Measurements from ENCODE around the gene RYR2. TPM values are rescaled to one million over a fixed set of nuclear protein-coding genes. Genes with fewer than 3 reads are reported as not detected.

Gene RYR2
- total and polyA plus RNA-seq, 2 experiments from 2014 or later = not detected

DNA sequence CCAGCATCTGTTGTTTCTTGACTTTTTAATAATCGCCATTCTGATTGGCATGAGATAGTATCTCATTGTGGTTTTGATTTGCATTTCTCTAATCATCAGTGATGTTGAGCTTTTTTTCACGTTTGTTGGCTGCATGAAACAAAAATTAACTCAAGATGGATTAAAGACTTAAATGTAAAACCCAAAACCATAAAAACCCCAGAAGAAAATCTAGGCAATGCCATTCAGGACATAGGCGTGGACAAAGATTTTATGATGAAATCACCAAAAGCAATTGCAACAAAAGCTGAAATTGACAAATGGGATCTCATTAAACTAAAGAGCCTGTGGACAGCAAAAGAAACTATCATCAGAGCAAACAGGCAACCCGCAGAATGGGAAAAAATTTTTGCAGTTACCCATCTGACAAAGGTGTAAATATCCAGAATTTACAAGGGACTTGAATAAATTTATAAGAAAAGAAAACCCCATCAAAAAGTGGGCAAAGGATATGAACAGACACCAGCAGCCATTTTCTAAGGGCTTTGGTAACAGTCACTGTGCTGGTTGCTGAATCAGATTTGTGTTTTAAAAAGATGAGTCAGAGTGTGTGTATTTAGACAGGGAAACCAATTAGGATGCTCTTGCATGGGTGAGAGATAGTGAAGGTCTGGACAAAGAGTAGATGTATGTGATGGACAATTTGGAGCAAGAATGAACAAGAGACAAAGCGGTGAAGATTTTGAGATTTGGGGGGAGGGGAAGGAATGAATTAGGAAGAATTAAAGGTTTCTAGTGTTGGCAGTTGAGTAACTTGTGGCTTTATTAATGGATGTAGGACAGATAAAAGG lies 110.7 kb downstream of the RYR2 start:
- TF ChIP-seq EZH2phosphoT487 (IDR thresholded peaks at IDR 0.05; ENCODE audit: insufficient read depth, low read depth) (no peak), EZH2 (IDR thresholded peaks at IDR 0.05; ENCODE audit: insufficient read depth, poor library complexity, severe bottlenecking) (no peak)
- Histone ChIP-seq H2AFZ (no peak overlapping the region), H3K9me3 (ENCODE audit: low read depth) (no peaks in the 10 kb centered on the region), H3K4me1 (ENCODE audit: insufficient read depth) (no peaks in the 10 kb centered on the region), H4K20me1 (ENCODE audit: insufficient read depth) (no peaks in the 10 kb centered on the region), H3K27ac (no peak overlapping the region), H3K27me3 (replicated peaks; ENCODE audit: insufficient read depth) (no peaks in the 10 kb centered on the region), H3K9ac (no peak overlapping the region), H3K36me3 (ENCODE audit: low read depth) (no peaks in the 10 kb centered on the region), H3K4me2 (ENCODE audit: unreplicated experiment) (no peak overlapping the region), H3K9me2 (ENCODE audit: insufficient read depth) (no peaks in the 10 kb centered on the region), H3F3A (ENCODE audit: insufficient read depth) (no peaks in the 10 kb centered on the region), H3K79me2 (ENCODE audit: insufficient read depth) (no peaks in the 10 kb centered on the region), H3K4me3 (no peak overlapping the region)
- in situ Hi-C loops (cut with MboI) = no loop called here
- WGBS, 2 experiments (ENCODE audit: low coverage in 1 of 2, low lambda C conversion rate in 2 of 2, missing lambda C conversion rate in 2 of 2) = 29 to 36% methylated on average over 5 of the region's 5 CpGs
- no peak for DNase-seq

DNA sequence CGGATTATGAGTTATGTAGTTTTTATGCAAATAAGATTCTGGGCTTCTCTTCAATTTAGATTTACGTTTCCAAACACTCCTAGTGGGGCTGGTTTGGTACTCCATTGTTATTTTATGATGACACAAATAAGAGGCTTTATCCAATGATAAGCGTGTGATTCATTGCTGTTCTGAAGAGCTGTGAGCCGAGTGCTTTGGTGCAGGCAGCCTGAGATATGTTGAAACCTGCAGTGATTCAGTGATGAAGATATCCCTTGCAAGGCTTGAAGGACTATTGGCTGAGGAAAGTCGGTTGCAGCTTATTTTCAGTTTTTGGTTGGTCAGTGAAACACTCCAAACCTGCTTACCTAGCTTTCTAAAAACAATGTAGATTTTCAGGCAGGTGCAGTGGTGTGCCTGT lies 112.2 kb downstream of the RYR2 start:
- in situ Hi-C loops (cut with MboI) = no loop called here
- H3K36me3 ChIP-seq (ENCODE audit: low read depth) = no peaks in the 10 kb centered on the region
- no peaks in the 10 kb centered on the region for H3K27me3 ChIP-seq (replicated peaks; ENCODE audit: insufficient read depth)
- WGBS, 2 experiments (ENCODE audit: low coverage in 1 of 2, low lambda C conversion rate in 2 of 2, missing lambda C conversion rate in 2 of 2) = 22% methylated on average over 5 of the region's 5 CpGs
- no peaks in the 10 kb centered on the region for H4K20me1 ChIP-seq (ENCODE audit: insufficient read depth)
- H3K4me1 ChIP-seq (ENCODE audit: insufficient read depth) = no peaks in the 10 kb centered on the region
- no peak overlapping the region for H3K4me2 ChIP-seq (ENCODE audit: unreplicated experiment)
- no peaks in the 10 kb centered on the region for H3K9me2 ChIP-seq (ENCODE audit: insufficient read depth)
- no peak overlapping the region for H3K4me3 ChIP-seq
- no peak overlapping the region for H3K9ac ChIP-seq
- peak; percentile 9 for DNase-seq
- no peak overlapping the region for H2AFZ ChIP-seq
- H3F3A ChIP-seq (ENCODE audit: insufficient read depth) = no peaks in the 10 kb centered on the region
- no peak for TF ChIP-seq EZH2phosphoT487 (IDR thresholded peaks at IDR 0.05; ENCODE audit: insufficient read depth, low read depth)
- no peak for TF ChIP-seq EZH2 (IDR thresholded peaks at IDR 0.05; ENCODE audit: insufficient read depth, poor library complexity, severe bottlenecking)
- no peaks in the 10 kb centered on the region for H3K79me2 ChIP-seq (ENCODE audit: insufficient read depth)
- H3K9me3 ChIP-seq (ENCODE audit: low read depth) = no peaks in the 10 kb centered on the region
- no peak overlapping the region for H3K27ac ChIP-seq

DNA sequence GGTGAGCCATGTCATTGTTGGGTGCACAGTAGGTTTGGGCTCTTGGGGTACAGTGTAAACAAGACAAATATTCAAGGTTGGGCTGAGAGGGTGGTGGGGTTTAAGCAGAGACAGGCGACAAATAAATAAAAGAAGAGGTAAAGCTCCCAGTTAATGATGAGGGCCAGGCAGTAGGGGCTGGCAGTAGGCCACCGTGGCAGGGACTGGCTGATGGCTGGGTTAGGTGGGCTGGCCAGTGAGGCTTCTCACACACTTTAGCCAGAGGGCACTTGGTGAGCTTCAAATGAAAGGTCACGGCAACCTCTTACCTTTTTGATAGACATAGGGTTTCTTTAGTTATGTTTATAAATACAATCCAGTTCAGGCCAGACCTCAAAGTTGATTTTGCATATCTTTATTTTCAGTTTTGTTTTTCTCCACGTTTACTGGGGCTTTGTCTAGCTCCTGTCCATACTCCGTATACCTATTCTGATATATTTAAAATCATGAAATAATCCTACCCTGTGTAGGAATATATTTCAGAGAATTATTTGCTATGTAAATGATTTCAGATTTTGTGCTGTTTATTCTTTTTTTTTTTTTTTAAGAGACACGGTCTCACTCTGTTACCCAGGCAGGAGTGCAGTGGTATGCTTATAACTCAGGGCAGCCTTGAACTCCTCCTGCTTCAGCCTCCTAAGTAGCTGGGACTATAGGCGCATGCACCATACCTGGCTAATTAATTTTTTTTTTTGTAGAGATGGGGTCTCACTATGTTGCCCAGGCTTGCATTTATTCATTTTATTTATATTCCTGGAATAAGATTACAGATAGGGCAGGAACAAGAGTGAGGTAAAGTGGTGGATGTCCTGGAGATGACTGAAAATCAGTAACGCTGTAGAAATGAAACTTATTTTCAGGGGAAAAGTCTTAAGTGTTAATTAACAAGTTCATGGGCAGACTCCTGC lies 122.7 kb downstream of the RYR2 start:
- H3K36me3 ChIP-seq (ENCODE audit: low read depth) = no peaks in the 10 kb centered on the region
- H4K20me1 ChIP-seq (ENCODE audit: insufficient read depth) = no peaks in the 10 kb centered on the region
- no peaks in the 10 kb centered on the region for H3K79me2 ChIP-seq (ENCODE audit: insufficient read depth)
- in situ Hi-C loops (cut with MboI) = no loop called here
- H3K4me3 ChIP-seq = no peak overlapping the region
- H2AFZ ChIP-seq = no peak overlapping the region
- H3K4me2 ChIP-seq (ENCODE audit: unreplicated experiment) = no peak overlapping the region
- H3K27ac ChIP-seq = no peak overlapping the region
- no peaks in the 10 kb centered on the region for H3K9me3 ChIP-seq (ENCODE audit: low read depth)
- no peak for TF ChIP-seq EZH2phosphoT487 (IDR thresholded peaks at IDR 0.05; ENCODE audit: insufficient read depth, low read depth)
- 40 to 41% methylated on average over 8 of the region's 8 CpGs for WGBS, 2 experiments (ENCODE audit: low coverage in 1 of 2, low lambda C conversion rate in 2 of 2, missing lambda C conversion rate in 2 of 2)
- H3K9me2 ChIP-seq (ENCODE audit: insufficient read depth) = no peaks in the 10 kb centered on the region
- no peaks in the 10 kb centered on the region for H3K4me1 ChIP-seq (ENCODE audit: insufficient read depth)
- H3F3A ChIP-seq (ENCODE audit: insufficient read depth) = no peaks in the 10 kb centered on the region
- H3K27me3 ChIP-seq (replicated peaks; ENCODE audit: insufficient read depth) = no peaks in the 10 kb centered on the region
- DNase-seq = no peak
- no peak overlapping the region for H3K9ac ChIP-seq

- 0% methylated on average over 1 of the region's 1 CpG for WGBS, 2 experiments (ENCODE audit: low coverage in 1 of 2, low lambda C conversion rate in 2 of 2, missing lambda C conversion rate in 2 of 2)
- Histone ChIP-seq H3K4me1 (ENCODE audit: insufficient read depth) (no peaks in the 10 kb centered on the region), H3K9me3 (ENCODE audit: low read depth) (no peaks in the 10 kb centered on the region), H3K9ac (no peak overlapping the region), H2AFZ (no peak overlapping the region), H3F3A (ENCODE audit: insufficient read depth) (no peaks in the 10 kb centered on the region), H3K27ac (no peak overlapping the region), H3K27me3 (replicated peaks; ENCODE audit: insufficient read depth) (no peaks in the 10 kb centered on the region), H3K4me3 (no peak overlapping the region), H4K20me1 (ENCODE audit: insufficient read depth) (no peaks in the 10 kb centered on the region), H3K36me3 (ENCODE audit: low read depth) (no peaks in the 10 kb centered on the region), H3K79me2 (ENCODE audit: insufficient read depth) (no peaks in the 10 kb centered on the region), H3K4me2 (ENCODE audit: unreplicated experiment) (no peak overlapping the region), H3K9me2 (ENCODE audit: insufficient read depth) (no peaks in the 10 kb centered on the region)
- in situ Hi-C loops (cut with MboI) = no loop called here
- no peak for TF ChIP-seq EZH2 (IDR thresholded peaks at IDR 0.05; ENCODE audit: insufficient read depth, poor library complexity, severe bottlenecking)
- no peak for TF ChIP-seq EZH2phosphoT487 (IDR thresholded peaks at IDR 0.05; ENCODE audit: insufficient read depth, low read depth)
- DNase-seq = no peak
Observed at GRCh38 chr1:237166086-237166485, 124.1 kb downstream of the RYR2 start.
